Activated CD8-positive, alpha-beta T cell treated with anti-CD3 and anti-CD28 coated beads for 36 hours (primary cell): Measurements from ENCODE around the gene PYROXD2. TPM values are rescaled to one million over a fixed set of nuclear protein-coding genes. Genes with fewer than 3 reads are reported as not detected.

Experiments used
- ATAC-seq: fragments of 200-7000 bp; cut with Tn5 transposase; one replicate; pipeline ENCODE4 v1.10.0; 2021; ENCODE audit warnings: mild to moderate bottlenecking, moderate library complexity
- CTCF ChIA-PET: fragments of 350-600 bp; sonication (Branson Sonifier 250); formaldehyde crosslinking; loops from one replicate; lab custom pipeline; 2021; ENCODE audit warnings: antibody characterized with exemption; lab: Charles Lee
- POLR2A ChIA-PET: fragments of 350-600 bp; sonication (Branson Sonifier 250); formaldehyde crosslinking; loops from one replicate; lab custom pipeline; 2021; ENCODE audit warnings: antibody characterized with exemption; lab: Charles Lee
- DNase-seq: peaks from one replicate; pipeline ENCODE4 v3.0.0-alpha.2; 2020
- H3K27ac Mint-ChIP-seq: one replicate; pipeline ENCODE4 v1.8.0; 2021; ENCODE audit warnings: mild to moderate bottlenecking, mixed read lengths
- H3K27me3 Mint-ChIP-seq: one replicate; pipeline ENCODE4 v1.8.0; 2021; ENCODE audit warnings: mixed read lengths
- H3K36me3 Mint-ChIP-seq: one replicate; pipeline ENCODE4 v1.8.0; 2021; ENCODE audit warnings: low read depth, mixed read lengths
- H3K4me1 Mint-ChIP-seq: one replicate; pipeline ENCODE4 v1.8.0; 2021; ENCODE audit warnings: low read depth, mixed read lengths
- H3K4me3 Mint-ChIP-seq: one replicate; pipeline ENCODE4 v1.8.0; 2021; ENCODE audit warnings: mild to moderate bottlenecking, moderate library complexity, mixed read lengths
- H3K9me3 Mint-ChIP-seq: one replicate; pipeline ENCODE4 v1.8.0; 2021; ENCODE audit warnings: mixed read lengths
- intact Hi-C: fragments of 100-400 bp; cut with micrococcal nuclease; formaldehyde crosslinking; loops from one replicate; pipeline ENCODE4 v1.10.0; 2022
- total RNA-seq, 2 experiments: library from RNA; stranded (reverse); gene quantifications; one replicate each; pipeline ENCODE4 v1.2.3, GENCODE V29; 2021
- TF ChIP-seq, protein P1 (sequence below): fragments of 200-600 bp; IDR thresholded peaks from one replicate; pipeline ENCODE4 v1.8.0; 2022; ENCODE audit warnings: antibody characterized with exemption, mild to moderate bottlenecking

Gene PYROXD2
- total RNA-seq, 2 experiments from 2014 or later, result 5.3 to 6.2 TPM

GRCh38 chr10:98396096-98397063 lies 18.6 kb downstream of the PYROXD2 start:
- TF ChIP-seq, protein P1, sequence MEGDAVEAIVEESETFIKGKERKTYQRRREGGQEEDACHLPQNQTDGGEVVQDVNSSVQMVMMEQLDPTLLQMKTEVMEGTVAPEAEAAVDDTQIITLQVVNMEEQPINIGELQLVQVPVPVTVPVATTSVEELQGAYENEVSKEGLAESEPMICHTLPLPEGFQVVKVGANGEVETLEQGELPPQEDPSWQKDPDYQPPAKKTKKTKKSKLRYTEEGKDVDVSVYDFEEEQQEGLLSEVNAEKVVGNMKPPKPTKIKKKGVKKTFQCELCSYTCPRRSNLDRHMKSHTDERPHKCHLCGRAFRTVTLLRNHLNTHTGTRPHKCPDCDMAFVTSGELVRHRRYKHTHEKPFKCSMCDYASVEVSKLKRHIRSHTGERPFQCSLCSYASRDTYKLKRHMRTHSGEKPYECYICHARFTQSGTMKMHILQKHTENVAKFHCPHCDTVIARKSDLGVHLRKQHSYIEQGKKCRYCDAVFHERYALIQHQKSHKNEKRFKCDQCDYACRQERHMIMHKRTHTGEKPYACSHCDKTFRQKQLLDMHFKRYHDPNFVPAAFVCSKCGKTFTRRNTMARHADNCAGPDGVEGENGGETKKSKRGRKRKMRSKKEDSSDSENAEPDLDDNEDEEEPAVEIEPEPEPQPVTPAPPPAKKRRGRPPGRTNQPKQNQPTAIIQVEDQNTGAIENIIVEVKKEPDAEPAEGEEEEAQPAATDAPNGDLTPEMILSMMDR, result no peak
- no peak for DNase-seq
- POLR2A ChIA-PET, result no interaction called here

DNA sequence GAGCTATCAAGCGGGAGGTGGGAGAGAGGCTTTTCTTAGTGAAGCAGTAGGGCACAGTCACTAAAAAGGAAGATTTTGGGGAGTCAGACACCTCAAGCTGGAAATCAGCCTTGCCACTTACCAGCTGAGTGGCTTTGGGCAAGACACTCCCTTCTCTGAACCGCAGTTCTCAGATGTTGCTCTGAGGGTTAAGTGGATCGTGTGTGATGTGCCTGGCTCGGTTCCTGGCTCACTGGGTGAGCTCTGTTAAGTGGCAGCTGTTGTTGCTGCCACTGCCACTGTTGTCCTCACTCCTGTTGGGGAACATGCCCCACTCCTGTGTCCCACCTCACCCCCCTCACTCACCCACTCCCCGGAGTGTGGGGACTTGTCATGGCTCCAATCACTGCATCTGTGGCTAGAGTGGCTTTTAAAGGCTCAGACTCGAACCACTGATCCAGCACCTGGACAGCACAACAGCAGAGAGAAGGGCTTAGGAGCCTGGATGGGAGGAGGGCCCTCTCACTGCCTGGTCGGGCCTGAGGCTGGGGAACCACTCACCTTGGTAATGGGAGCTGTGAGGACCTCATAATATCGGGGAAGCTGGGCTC lies 20.0 kb downstream of the PYROXD2 start:
- no peaks in the 10 kb centered on the region for H3K27me3 Mint-ChIP-seq
- H3K4me1 Mint-ChIP-seq, result peaks cover 15% of the 10 kb centered on the region
- H3K9me3 Mint-ChIP-seq, result no peaks in the 10 kb centered on the region
- DNase-seq, result no peak
- CTCF ChIA-PET, result no interaction called here
- intact Hi-C loops, result no loop called here
- no peak for ATAC-seq
- no peak overlapping the region for H3K27ac Mint-ChIP-seq
- POLR2A ChIA-PET, result no interaction called here
- peaks cover 2% of the 10 kb centered on the region for H3K36me3 Mint-ChIP-seq
- no peak overlapping the region for H3K4me3 Mint-ChIP-seq
- TF ChIP-seq, protein P1, result no peak

More at GRCh38 chr10:98396096-98397063, 18.6 kb downstream of the PYROXD2 start:
- Mint-ChIP-seq H3K27me3 (no peaks in the 10 kb centered on the region), H3K36me3 (peaks cover 2% of the 10 kb centered on the region), H3K27ac (no peak overlapping the region), H3K4me3 (no peak overlapping the region), H3K9me3 (no peaks in the 10 kb centered on the region), H3K4me1 (peaks cover 9% of the 10 kb centered on the region)
- intact Hi-C loops, result no loop called here
- CTCF ChIA-PET, result no interaction called here
- no peak for ATAC-seq

DNA sequence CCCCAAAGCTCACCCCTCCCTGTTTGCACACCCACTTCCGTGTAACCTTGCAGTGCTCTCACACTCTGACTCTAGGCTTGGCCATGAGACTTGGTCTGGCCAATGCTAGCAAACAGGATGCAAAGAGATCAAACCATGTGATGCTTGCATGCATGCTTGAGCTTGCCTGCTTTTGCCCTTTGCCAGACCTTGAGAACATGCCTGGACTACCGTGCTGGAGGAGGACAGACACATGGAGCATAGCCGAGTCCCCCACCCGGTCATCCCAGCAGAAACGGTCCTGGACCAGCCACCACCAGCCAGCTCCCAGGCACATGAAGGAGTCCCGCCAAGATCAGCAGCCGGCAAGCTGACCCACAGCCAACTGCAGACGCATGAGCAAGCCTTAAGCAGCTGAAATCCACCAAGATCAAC lies 23.4 kb downstream of the PYROXD2 start:
- Mint-ChIP-seq H3K4me3 (no peak overlapping the region), H3K27ac (peak overlapping the region; percentile 46)

DNA sequence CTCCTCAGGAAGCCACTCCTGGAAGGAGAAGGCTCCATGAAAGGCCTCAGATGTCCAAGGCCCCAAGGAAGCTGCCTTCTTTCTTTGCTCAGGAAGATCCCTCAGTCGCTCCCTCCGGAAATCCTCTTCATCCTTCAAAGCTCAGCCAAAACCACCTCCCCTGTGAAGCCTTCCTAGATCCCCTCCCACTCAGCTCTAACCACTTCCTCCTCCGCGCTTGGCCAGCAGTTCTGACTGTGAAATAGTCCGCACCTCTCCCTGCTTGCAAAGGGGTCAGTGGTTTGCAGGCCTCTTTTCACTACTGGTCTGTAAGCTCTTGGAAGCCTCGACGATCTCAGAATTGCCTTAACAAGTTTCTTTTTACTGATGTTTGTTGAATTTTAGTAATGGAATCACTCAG lies 23.9 kb downstream of the PYROXD2 start:
- no peak overlapping the region for H3K4me3 Mint-ChIP-seq
- DNase-seq, result peak; percentile 30
- no peaks in the 10 kb centered on the region for H3K9me3 Mint-ChIP-seq
- intact Hi-C loops, result no loop called here
- ATAC-seq, result peak; percentile 52
- CTCF ChIA-PET, result interaction anchor here (0.9 to 1.6 kb wide), 2 partner anchors 35 to 76 kb away, joined by 3 to 9 read pairs; no protein-coding TSS in a partner anchor
- peaks cover 15% of the 10 kb centered on the region for H3K4me1 Mint-ChIP-seq
- H3K36me3 Mint-ChIP-seq, result peaks cover 2% of the 10 kb centered on the region
- peak overlapping the region; percentile 46 for H3K27ac Mint-ChIP-seq
- TF ChIP-seq, protein P1, result no peak
- POLR2A ChIA-PET, result interaction anchor here (1.1 to 1.8 kb wide), 3 partner anchors 8 to 23 kb away, joined by 3 to 4 read pairs (median 4); partner anchors contain the start of gene PYROXD2
- H3K27me3 Mint-ChIP-seq, result no peaks in the 10 kb centered on the region

More for the DNA sequence above, 23.4 kb downstream of the PYROXD2 start:
- CTCF ChIA-PET, result interaction anchor here (0.9 to 1.6 kb wide), 2 partner anchors 34 to 75 kb away, joined by 3 to 9 read pairs; no protein-coding TSS in a partner anchor
- ATAC-seq (peak; percentile 85), DNase-seq (peak; percentile 24)
- H3K27me3 Mint-ChIP-seq, result no peaks in the 10 kb centered on the region
- H3K9me3 Mint-ChIP-seq, result no peaks in the 10 kb centered on the region
- peaks cover 2% of the 10 kb centered on the region for H3K36me3 Mint-ChIP-seq
- TF ChIP-seq, protein P1, result no peak
- peaks cover 15% of the 10 kb centered on the region for H3K4me1 Mint-ChIP-seq
- intact Hi-C loops, result no loop called here
- POLR2A ChIA-PET, result interaction anchor here (1.1 to 1.8 kb wide), 3 partner anchors 9 to 23 kb away, joined by 3 to 4 read pairs (median 4); partner anchors contain the start of gene PYROXD2
